Ureter (tissue), 1 donor: ENCODE measurements around the gene ALOX5. TPM values are rescaled to one million over a fixed set of nuclear protein-coding genes. Genes with fewer than 3 reads are reported as not detected.
"Not testable (repeated sequence)": the region's sequence is repeated elsewhere in the genome, so short reads cannot be mapped to it uniquely, and the experiment has no call there.

Source experiments
- DNase-seq: peaks from one replicate; pipeline ENCODE4 v3.0.0-alpha.2; 2020; ENCODE audit warnings: low spot score
- total RNA-seq: library from RNA; stranded (reverse); gene quantifications from one replicate; pipeline ENCODE4 v1.2.4, GENCODE V29; 2023
- donor health status: DM: yes; HTN: yes; CAD: no.

Gene ALOX5
- total RNA-seq, 1 donor from 2014 or later: 237 TPM

GRCh38 chr10:45404770-45405120 is 30.7 kb downstream of the ALOX5 start:
- no peak for DNase-seq

DNA sequence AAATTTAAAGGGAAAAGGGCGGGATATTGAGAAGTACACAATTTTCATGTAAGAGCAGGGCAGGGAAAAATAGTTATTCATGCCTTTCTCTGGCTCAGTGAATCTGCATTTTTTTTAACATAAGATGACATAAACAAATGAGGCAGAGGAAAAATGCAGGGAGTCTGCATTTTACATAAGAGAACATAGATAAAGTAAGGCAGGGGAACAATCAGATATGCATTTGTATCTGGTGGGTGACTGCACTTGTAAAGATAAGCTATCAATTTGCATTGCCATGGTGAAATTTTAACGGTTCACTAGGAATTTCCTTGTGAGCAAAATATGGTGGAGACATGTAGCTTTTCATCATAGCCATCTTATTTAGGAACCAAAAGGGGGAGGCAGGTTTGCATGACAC is 33.5 kb downstream of the ALOX5 start:
- no peak for DNase-seq

- no peak for DNase-seq
Observed at GRCh38 chr10:45408421-45409319, 34.7 kb downstream of the ALOX5 start.

DNA sequence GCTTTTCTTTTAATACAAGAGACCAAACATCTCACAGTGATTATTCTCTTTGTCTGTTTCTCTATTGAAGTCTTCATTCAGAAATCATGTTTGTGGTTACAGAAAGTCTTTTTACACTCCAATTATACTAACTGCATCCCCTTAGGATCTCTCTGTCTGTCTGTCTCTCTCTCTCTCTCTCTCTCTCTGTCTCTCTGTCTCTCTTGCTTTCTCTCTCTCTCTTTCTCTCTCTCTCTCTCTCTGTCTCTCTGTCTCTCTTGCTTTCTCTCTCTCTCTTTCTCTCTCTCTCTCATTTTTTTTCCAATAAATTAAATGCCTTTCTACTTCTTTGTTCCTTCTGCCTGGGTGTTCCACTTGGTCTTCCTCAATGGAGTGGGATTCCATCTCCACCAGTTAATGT is 35.3 kb downstream of the ALOX5 start:
- not testable (repeated sequence) for DNase-seq

- no peak for DNase-seq
Observed at GRCh38 chr10:45409782-45410181, 35.8 kb downstream of the ALOX5 start.

DNA sequence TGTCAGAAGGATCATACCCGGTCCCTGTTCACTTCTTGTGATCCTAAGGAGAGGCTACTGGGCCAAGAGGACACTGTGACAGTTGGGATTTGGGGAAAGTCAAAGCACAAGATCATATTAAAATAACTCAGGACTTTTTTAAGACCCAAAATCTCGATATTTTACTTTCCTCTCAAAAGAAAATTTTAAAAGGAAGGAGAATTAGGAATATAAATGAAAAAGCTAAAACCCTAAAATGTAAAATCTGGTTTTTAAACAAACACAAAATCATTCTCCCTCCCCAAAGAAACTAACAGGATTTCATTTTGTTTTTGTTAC is 36.4 kb downstream of the ALOX5 start:
- no peak for DNase-seq

DNA sequence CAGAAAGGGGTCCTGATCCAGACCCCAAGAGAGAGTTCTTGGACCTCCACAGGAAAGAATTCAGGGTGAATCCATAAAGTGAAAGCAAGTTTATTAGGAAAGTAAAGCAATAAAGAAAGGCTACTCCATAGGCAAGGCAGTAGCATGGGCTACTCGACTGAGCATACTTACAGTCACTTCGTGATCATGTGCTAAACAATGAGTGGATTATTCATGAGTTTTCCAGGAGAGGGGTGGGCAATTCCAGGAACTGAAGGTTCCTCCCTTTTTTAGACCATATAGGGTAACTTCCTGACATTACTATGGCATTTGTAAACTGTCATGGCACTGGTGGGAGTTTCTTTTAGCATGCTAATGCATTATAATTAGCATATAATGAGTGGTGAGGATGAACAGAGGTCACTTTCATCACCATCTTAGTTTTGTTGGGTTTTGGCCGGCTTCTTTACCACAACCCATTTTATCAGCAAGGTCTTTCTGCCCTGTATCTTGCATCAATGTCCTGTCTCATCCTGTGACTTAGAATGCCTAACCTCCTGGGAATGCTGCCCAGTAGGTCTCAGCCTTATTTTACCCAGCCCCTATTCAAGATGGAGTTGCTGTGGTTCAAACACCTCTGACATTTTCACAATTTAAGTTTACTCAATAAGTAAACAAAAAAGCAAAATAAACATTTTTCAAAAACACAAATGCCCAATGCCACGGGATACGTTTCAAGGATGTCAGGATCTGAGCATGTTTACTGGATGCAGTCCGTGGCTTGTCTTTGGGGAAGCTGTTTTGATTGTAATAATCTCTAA is 37.0 kb downstream of the ALOX5 start:
- no peak for DNase-seq

- DNase-seq: no peak
Observed at GRCh38 chr10:45411607-45411940, 37.6 kb downstream of the ALOX5 start.

- not testable (repeated sequence) for DNase-seq
Observed at GRCh38 chr10:45415062-45415461, 41.0 kb downstream of the ALOX5 start.

- DNase-seq: no peak
Observed at GRCh38 chr10:45416603-45417002, 42.6 kb downstream of the ALOX5 start.

DNA sequence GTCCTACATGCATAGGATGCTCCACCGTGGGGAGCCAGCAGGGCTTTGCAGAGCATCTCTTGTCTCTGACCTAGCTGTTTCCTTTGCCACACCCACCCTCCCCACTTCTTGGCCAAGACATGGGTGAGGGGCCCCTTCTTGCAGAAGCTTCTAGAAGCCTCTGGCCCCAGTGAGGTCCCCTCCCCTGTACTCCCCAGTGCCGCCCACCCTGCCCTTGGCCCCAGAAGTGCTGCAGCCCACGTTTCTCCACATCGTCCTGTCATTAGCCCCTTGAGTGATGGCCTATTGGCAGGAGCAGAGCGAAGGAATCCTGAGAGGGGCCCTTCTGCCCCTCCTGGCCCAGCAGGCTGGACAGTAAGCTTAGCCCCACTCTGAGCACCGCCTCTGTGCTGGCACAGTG is 43.7 kb downstream of the ALOX5 start:
- DNase-seq: no peak

DNA sequence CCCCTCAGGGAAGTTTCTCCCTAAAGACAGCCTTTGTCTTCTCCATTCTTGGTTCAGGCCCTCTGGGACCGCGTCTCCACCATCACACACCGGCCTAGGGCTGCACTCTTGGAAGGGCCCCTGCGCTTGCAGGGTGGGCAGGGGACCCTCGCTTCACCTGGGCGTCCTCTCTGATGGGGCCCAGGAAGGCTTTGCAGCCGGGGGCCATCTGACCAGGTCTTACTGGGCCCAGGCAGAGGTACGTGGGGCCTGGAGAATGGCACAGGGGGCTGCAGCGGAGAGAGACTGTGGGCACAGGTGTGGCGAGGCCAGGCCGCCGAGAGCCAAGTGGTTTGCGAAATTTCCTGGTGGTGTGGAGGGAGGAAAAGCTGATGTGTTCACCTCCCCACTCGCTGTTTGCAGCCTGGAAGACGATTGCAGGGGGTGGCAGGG is 44.4 kb downstream of the ALOX5 start:
- no peak for DNase-seq

DNA sequence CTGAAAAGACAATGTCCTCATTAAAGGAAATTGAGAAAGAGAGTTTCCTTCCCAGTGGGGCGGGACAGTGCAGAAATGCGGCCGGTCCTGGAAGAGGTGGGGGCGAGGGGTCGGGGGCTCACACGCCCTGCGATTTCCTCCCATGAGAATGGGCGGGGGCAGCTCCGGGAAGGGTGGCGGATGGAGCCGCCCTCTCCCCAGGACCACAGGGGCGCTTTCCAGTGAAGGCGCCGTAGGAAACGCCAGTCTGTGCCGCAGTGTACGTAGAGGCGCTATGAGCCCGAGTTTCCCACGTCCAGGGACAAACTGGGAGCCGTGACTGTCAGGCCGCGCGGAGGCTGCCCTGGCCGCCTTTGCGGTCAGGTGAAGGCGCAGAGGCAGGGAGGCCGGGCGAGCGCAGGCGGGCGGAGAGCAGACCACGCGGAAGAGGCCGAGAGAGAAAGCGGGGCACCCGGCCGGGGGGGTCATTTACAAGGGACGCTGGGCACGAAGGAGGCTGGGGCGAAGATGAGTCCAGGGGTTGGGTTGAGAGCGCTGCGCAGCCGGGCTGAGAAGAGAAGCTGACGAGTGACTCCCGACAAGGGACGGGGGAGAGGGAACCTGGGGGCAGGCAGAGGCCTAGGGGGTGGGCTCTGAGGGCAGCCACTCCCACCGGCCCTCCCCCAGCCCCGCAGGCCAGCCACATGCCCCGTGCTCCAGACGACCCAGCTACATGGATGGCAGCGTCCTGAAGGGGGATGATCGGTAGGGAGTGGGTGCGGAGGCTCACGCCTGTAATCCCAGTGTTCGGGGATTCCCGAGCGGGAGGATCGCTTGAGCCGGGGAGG is 45.0 kb downstream of the ALOX5 start:
- no peak for DNase-seq

DNA sequence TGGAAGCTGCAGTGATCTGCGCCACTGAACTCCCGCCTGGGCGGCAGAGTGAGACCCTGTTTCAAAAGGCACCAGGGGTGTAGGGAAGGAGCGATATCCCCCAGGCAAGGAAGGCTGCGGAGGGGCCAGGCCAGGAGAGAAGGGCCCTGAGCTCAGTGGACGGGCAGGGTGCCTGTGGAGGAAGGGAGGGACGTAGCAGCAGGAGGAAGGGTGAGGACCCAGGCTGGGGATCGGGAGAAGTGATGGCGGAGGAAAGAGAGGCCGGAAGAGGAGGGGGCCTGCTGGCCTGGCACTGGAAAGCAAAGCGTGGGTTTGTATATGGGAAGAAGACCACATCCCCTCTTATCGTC is 45.6 kb downstream of the ALOX5 start:
- no peak for DNase-seq

DNA sequence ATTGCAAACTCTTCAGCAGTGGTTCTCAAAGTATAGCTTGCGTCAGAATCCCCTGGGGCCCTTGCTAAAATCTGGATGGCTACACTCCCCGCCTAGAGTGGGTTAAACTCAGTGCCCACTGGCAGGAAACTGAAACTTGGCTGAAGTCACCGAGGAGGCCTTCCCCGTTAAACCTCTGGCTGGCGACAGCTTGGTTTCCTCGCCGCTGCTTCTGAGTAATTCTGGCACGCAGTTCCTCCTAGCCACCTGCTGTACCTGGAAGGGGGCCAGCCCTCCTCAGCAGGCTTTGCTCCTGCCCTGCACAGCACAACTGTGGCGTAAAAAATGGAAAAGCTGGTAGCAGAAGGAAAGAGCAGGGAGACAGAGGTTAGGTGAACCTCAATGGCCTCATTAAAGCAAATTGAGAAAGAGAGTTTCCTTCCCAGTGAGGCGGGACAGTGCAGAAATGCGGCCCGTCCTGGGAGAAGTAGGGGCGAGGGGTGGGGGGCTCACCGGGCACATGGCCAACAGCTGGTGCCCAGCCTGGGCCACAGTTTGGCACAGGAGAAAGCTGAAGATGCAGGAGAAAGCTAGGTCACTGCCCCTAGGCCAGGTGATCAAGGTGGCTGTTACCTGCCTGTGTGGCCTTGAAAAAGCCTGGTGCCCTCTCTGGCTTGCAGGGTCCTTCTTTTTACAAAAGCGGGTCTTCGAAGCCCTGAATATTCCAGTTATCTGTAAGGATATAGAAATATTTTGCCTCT is 46.6 kb downstream of the ALOX5 start:
- DNase-seq: peak; percentile 81

- no peak for DNase-seq
Observed at GRCh38 chr10:45421221-45422097, 47.4 kb downstream of the ALOX5 start.

DNA sequence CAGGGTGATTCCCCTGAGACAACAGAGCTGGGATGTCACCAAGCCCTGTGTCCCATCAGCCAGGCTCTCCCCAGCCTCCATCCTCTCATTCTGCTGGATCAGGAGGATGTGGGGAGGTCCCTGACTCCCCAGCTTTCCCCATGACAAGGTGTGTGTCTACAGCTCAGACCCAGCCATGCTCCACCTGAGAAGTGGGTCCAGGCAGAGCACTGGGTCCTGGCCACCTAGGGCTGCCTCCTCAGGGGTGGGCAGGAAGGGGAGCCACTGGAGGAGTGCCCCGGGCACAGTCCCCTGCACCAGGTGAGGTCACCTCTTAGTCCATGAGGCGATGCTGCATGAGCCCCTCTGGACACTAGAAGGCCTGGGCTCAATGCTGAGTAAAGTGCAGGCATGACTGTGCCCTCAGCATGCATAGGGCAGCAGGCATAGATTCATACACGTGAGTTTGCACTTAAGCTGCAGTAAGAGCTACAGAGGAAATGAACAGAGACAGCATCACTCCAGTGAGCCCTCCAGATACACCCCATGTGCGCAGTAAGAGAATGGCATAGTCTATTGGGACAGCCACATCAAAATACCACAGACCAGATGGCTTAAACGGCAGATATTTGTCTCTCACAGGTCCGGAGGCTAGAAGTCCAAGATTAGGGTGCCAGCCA is 48.3 kb downstream of the ALOX5 start:
- DNase-seq: no peak

DNA sequence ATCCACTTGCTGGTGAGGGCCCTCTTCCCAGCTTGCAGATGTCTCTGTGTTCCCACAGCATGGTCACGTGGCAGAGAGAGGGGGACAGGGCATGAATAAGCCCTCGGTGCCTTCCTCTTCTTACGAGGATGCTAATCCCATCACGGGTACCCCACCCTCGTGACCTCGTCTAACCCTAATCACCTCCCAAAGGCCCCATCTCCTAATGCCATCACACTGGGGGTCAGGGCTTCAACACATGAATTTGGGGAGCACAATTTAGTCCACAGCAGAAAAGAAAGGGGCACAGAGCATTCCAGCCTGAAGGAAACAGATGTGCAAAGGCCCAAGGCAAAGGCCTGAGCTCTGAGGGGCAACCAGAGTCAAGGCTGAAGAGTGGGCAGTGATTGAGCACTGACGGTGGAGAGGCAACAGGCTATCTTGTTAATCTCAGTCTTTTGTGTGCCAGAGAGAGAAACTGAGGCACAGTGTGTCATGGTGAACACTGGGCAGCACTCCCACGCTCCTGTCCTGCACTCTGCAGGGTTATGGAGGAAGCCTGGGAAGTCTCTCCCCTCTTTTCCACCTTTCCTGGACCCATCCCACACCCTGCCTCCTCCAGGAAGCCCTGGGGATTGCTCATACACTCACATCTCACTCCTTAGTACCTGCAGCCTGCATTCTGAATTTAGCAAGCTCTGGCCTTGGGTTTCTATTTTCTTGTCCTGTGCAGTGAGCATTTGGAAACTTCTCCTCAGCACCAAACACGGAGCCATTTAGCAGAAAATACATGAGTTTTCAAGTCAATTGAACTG is 49.0 kb downstream of the ALOX5 start:
- DNase-seq: no peak

- DNase-seq: no peak
Observed at GRCh38 chr10:45423976-45424499, 50.0 kb downstream of the ALOX5 start.
